ENCODE data around the gene ADPRH. TPM values are rescaled to one million over a fixed set of nuclear protein-coding genes. Genes with fewer than 3 reads are reported as not detected.

ADPRH gene
- total and polyA plus RNA-seq, 8 donors = 0.89 to 21.4 (median 2.5) TPM; not detected in 1

- no peak overlapping the region for H3K4me3 ChIP-seq
- H3K27me3 ChIP-seq = no peaks in the 10 kb centered on the region
- no peaks in the 10 kb centered on the region for H3K9me3 ChIP-seq
- TF ChIP-seq POLR2A (IDR thresholded peaks at IDR 0.05) (no peak), POLR2AphosphoS5 (IDR thresholded peaks at IDR 0.05) (no peak), CTCF (IDR thresholded peaks at IDR 0.05) (no peak), EP300 (IDR thresholded peaks at IDR 0.05) (no peak)
- 95 to 100% (median 99%) methylated on average over 5 of the region's 5 CpGs for WGBS, 5 donors
- H3K4me1 ChIP-seq = no peaks in the 10 kb centered on the region
- no peak overlapping the region for H3K27ac ChIP-seq
- DNase-seq = no peak
- intact Hi-C loops (cut with DNase I; ENCODE audit: low total_unique reads) = no loop called here
- H3K36me3 ChIP-seq = no peaks in the 10 kb centered on the region
Measured at GRCh38 chr3:119620899-119621298, 41.6 kb downstream of the ADPRH start.

- H3K4me1 ChIP-seq = peaks cover 0 to 1% (median 0%) of the 10 kb centered on the region in 4 donors
- 83 to 92% (median 88%) methylated on average over 9 of the region's 9 CpGs for WGBS, 5 donors
Measured at GRCh38 chr3:119624002-119624720, 44.9 kb downstream of the ADPRH start.

GRCh38 chr3:119625451-119626153 is 46.3 kb downstream of the ADPRH start:
- no peak for DNase-seq
- Histone ChIP-seq H3K9me3 (no peaks in the 10 kb centered on the region), H3K27ac (no peak overlapping the region), H3K27me3 (no peaks in the 10 kb centered on the region), H3K4me3 (no peak overlapping the region), H3K36me3 (no peaks in the 10 kb centered on the region), H3K4me1 (peaks cover 0 to 16% (median 4%) of the 10 kb centered on the region in 4 donors)
- no peak for TF ChIP-seq EP300 (IDR thresholded peaks at IDR 0.05)
- TF ChIP-seq POLR2A (IDR thresholded peaks at IDR 0.05) = no peak
- TF ChIP-seq POLR2AphosphoS5 (IDR thresholded peaks at IDR 0.05) = no peak
- TF ChIP-seq CTCF (IDR thresholded peaks at IDR 0.05) = no peak
- intact Hi-C loops (cut with DNase I; ENCODE audit: low total_unique reads) = no loop called here
- 81 to 85% (median 82%) methylated on average over 8 of the region's 8 CpGs for WGBS, 5 donors

More at GRCh38 chr3:119624002-119624720, 44.9 kb downstream of the ADPRH start:
- no peak for DNase-seq
- no peaks in the 10 kb centered on the region for H3K9me3 ChIP-seq
- intact Hi-C loops (cut with DNase I; ENCODE audit: low total_unique reads) = no loop called here
- TF ChIP-seq POLR2A (IDR thresholded peaks at IDR 0.05) (no peak), EP300 (IDR thresholded peaks at IDR 0.05) (no peak), POLR2AphosphoS5 (IDR thresholded peaks at IDR 0.05) (no peak)
- no peaks in the 10 kb centered on the region for H3K27me3 ChIP-seq
- no peaks in the 10 kb centered on the region for H3K36me3 ChIP-seq
- no peak overlapping the region for H3K4me3 ChIP-seq
- H3K27ac ChIP-seq = no peak overlapping the region

GRCh38 chr3:119626196-119626595 is 46.9 kb downstream of the ADPRH start:
- H3K27ac ChIP-seq = no peak overlapping the region
- H3K4me3 ChIP-seq = no peak overlapping the region
- DNase-seq = no peak
- H3K9me3 ChIP-seq = no peaks in the 10 kb centered on the region
- H3K4me1 ChIP-seq = peaks cover 0 to 18% (median 5%) of the 10 kb centered on the region in 4 donors
- no peaks in the 10 kb centered on the region for H3K27me3 ChIP-seq
- H3K36me3 ChIP-seq = no peaks in the 10 kb centered on the region
- 86 to 100% (median 94%) methylated on average over 1 of the region's 1 CpG for whole genome bisulfite sequencing, 5 donors
- TF ChIP-seq POLR2AphosphoS5 (IDR thresholded peaks at IDR 0.05) (no peak), POLR2A (IDR thresholded peaks at IDR 0.05) (no peak), CTCF (IDR thresholded peaks at IDR 0.05) (no peak), EP300 (IDR thresholded peaks at IDR 0.05) (no peak)
- intact Hi-C loops (cut with DNase I; ENCODE audit: low total_unique reads) = no loop called here
